HG02943 (cell line): ENCODE results near the gene CLSTN2.

Source experiments
- ATAC-seq: cut with Tn5 transposase; IDR thresholded peaks from one replicate; pipeline ENCODE4 v1.9.1; 2021; ENCODE audit warnings: mild to moderate bottlenecking, low read depth, moderate library complexity; ENCODE audit not compliant: unreplicated experiment

CLSTN2 gene

GRCh38 chr3:140432229-140432669 is 497.3 kb downstream of the CLSTN2 start:
- ATAC-seq, result no peak

GRCh38 chr3:140433431-140433830 is 498.4 kb downstream of the CLSTN2 start:
- ATAC-seq, result no peak

- no peak for ATAC-seq
These were observed 499.4 kb downstream of the CLSTN2 start for GRCh38 chr3:140434261-140434905.

- no peak for ATAC-seq
These were observed 501.4 kb downstream of the CLSTN2 start for GRCh38 chr3:140436421-140436820.

GRCh38 chr3:140438736-140439470 is 503.9 kb downstream of the CLSTN2 start:
- ATAC-seq, result no peak

- no peak for ATAC-seq
These were observed 504.5 kb downstream of the CLSTN2 start for GRCh38 chr3:140439527-140439926.

- no peak for ATAC-seq
These were observed 505.5 kb downstream of the CLSTN2 start for GRCh38 chr3:140440446-140440845.

GRCh38 chr3:140441006-140441405 is 506.0 kb downstream of the CLSTN2 start:
- ATAC-seq, result no peak

- no peak for ATAC-seq
These were observed 507.6 kb downstream of the CLSTN2 start for GRCh38 chr3:140442621-140443020.

- ATAC-seq, result no peak
These were observed 508.1 kb downstream of the CLSTN2 start for GRCh38 chr3:140443073-140443472.

- no peak for ATAC-seq
These were observed 508.8 kb downstream of the CLSTN2 start for GRCh38 chr3:140443806-140444205.

GRCh38 chr3:140446734-140447133 is 511.7 kb downstream of the CLSTN2 start:
- ATAC-seq, result no peak

- no peak for ATAC-seq
These were observed 512.2 kb downstream of the CLSTN2 start for GRCh38 chr3:140447136-140447535.

- no peak for ATAC-seq
These were observed 513.0 kb downstream of the CLSTN2 start for GRCh38 chr3:140448001-140448400.

- ATAC-seq, result no peak
These were observed 514.6 kb downstream of the CLSTN2 start for GRCh38 chr3:140449413-140450256.

- no peak for ATAC-seq
These were observed 518.8 kb downstream of the CLSTN2 start for GRCh38 chr3:140453750-140454149.

GRCh38 chr3:140455521-140456214 is 520.7 kb downstream of the CLSTN2 start:
- ATAC-seq, result no peak

GRCh38 chr3:140456974-140457373 is 522.0 kb downstream of the CLSTN2 start:
- ATAC-seq, result no peak

GRCh38 chr3:140459462-140459861 is 524.5 kb downstream of the CLSTN2 start:
- ATAC-seq, result no peak

- ATAC-seq, result no peak
These were observed 526.3 kb downstream of the CLSTN2 start for GRCh38 chr3:140461250-140461649.

- no peak for ATAC-seq
These were observed 528.4 kb downstream of the CLSTN2 start for GRCh38 chr3:140463355-140463754.
